GM21528 (cell line): ENCODE measurements around the gene BAG2.

ENCODE experiments used
- ATAC-seq: cut with Tn5 transposase; IDR thresholded peaks from one replicate; pipeline ENCODE4 v1.9.1; 2021; ENCODE audit warnings: mild to moderate bottlenecking, moderate library complexity; ENCODE audit not compliant: unreplicated experiment, low FRiP score

The BAG2 gene

DNA sequence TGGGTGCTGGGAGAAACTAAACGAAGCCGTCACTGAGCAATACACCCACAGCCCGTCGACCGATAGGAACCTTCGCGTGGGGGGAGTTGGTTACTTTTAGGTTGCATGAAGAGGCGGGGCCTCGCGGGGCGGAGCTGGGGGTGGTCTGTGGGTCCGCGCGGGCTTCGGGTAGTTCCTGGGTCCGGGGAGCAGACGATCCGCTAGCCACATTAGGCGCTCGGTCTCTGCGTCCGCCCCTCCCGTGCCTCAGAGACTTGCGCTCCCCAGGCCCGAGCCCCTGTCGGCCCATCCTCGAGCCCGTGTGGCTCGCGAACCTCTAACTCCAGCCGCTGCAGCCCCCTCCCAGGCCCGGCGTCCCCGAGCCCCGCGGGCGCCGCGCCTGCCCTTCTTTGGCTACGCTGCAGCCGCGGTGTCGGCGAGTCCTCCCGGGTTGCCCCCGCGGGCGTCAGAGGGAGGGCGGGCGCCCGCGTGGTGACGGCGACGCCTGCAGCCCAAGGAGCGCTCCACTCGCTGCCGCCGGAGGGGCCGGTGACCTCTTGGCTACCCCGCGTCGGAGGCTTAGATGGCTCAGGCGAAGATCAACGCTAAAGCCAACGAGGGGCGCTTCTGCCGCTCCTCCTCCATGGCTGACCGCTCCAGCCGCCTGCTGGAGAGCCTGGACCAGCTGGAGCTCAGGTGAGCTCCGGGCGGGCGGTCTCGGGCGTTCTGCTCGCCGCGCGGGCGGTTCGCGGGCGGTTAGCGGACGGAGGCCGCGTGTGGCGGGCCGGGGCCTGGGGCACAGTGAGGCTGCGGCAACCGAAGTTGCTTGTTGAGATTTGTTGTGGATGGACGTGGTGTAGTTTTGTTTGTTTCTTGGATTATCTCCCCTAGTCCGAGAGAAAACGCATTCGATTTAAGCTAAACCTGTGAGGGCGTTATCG is at the start of gene BAG2:
Gene BAG2 (plus strand): TSS at position 191 of the 920 bp plus-strand sequence. CDS start 372 bp downstream, at position 563.
- ATAC-seq = peak; percentile 92

DNA sequence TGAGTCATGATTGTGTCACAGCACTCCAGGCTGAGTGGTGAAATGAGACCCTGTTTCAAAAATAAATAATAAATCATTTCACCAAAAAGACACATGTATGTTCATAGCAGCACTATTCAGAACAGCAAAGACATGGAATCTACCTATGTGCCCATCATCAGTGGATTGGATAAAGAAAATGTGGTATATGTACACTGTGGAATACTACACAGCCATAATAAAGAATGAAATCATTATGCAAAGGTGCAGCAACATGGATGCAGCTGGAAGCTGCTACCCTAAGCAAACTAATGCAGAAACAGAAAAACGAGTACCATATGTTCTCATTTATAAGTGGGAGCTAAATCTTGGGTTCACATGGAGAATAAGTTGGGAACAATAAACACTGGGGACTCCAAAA is 49.0 kb upstream of the BAG2 start:
- no peak for ATAC-seq

DNA sequence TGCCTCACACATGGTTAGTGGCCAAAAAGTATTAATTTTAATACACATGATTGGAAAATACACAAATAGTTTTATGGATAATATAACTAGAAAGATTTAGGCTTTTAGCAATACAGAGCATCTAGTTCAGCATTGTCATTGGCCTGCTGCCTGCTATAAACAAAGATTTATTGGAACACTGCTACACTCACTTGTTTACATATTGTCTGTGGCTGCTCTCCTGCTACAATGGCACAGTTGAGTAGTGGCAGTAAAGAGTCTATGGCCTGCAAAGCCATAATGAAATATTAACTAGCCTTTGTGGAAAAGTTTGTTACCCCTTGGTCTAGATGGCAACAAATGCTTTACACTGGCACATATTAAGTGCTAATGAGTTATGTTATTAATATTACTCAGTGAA is 44.4 kb upstream of the BAG2 start:
- ATAC-seq = no peak

DNA sequence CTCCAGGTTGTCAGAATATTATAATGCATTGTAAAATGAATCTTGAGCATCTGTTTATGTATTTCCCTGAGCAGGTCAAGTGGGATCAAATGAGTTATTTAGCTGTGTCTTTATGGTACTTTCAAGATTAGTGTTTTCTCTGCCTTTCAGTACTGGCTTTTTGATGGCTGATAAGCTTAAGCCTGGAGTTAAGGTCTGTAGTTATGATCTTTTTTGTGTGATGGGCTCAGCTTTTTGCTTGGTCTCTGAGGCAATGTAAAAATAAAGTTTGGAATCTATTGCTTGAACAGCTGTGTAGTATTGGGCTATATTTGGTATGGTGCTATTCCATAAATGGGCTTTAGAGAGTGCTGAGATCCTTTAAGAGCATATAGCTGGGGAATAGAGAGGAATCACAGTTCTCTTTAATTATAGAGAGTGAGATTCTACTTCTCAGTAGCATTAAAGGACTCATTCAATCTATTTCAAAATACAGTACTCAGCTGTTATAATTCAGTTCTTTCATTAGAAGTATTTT is 41.4 kb upstream of the BAG2 start:
- no peak for ATAC-seq

DNA sequence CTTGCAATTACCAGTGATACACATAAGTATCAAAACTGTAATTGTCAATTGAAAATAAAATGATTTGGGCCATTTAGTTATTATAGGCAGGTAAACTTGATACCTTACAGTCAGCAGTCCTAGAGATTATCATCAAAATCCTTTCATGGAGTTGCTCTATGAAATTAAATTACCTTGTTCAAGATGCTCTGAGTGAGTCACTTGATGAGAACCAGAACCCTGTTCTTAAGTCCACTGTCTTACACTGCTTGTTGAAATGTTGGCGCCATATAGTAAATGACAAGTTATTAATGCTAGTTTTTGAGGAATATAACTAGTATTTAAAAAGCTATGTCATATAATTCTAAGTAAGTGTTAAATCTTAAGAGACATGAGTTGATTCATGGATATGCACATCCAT is 37.2 kb upstream of the BAG2 start:
- no peak for ATAC-seq

DNA sequence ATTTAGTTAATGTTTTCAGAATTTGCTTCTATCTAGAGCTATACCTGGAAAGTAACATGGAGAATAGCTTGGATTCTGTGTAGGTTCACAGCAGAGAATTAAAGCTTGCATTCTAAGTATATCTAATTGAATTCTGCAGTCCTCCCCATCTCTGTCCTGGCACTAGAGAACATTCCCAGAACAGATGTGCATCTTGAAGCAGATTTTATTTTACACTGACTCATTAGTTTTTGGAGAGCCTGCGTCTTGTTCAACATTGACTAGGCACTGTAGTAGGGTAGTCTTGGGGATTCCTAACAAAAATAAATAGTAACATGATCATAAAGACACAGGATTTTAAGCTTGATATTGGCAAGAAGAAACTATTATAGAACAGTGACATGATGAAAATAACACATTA is 36.2 kb upstream of the BAG2 start:
- ATAC-seq = no peak

DNA sequence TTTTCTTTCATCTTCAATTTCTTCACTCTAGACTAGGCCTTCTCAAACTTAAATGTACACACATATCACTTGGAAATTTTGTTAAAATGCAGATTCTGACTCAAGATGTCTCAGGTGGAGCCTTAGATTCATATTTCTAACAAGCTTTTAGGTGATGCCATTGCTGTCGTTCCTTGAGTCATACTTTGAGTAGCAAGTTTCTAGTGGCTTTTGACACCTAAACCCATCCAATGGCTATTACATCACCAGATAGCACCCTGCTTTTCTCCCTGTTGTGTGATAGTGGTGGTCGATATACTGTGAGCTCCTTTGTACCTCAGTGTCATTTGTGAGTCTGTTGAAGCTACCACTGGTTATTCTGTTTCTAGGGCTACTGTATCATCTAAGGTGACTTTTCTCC is 34.8 kb upstream of the BAG2 start:
- no peak for ATAC-seq

DNA sequence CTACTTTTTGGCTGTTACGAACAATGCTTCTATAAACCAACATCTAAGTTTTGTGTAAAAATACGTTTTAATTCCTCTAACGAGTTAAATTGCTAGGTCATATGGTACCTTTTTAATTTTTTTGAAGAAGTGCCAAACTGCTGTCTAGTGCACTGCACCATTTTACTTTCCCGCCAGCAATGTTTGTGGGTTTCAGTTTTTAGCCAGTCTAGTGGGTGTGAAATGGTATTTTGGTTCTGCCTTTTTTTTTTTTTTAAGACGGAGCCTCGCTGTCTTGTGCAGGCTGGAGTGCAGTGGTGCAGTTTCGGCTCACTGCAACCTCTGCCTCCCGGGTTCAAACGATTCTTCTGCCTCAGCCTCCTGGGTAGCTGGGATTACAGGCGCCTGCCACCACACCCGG is 34.1 kb upstream of the BAG2 start:
- ATAC-seq = no peak

DNA sequence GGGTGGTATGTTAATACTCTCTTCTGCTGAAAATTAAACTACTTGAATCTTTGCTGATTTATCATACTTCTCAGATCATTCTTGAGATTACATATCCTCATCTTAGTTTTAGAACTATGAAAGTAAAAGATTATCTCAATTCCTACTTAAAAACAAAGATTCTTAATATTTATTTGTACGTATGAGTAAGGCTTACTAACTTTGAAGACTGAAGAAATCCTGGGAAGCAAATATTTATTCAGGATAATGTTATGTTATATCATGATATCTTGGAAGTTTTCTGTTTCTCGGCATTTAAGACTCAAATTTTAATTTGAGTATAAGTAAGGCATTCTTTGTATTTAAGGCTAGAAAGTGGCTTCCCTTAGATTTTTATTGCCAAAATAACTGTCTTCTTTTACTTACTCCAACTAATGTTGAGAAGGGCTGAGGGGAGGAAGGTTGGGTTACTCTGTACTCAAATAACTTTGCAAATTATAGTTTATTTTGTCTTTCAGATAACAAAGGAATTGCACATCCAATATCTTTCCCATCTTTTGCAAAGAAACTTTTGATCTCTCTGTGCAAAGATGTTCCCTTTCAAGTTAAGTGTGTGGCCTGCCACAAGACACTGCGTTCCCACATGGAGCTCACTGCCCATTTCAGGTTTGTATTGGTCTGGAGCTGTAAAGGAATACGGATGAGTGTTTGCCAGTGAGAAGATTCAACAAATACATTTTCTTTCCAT is 30.5 kb upstream of the BAG2 start:
- ATAC-seq = no peak

DNA sequence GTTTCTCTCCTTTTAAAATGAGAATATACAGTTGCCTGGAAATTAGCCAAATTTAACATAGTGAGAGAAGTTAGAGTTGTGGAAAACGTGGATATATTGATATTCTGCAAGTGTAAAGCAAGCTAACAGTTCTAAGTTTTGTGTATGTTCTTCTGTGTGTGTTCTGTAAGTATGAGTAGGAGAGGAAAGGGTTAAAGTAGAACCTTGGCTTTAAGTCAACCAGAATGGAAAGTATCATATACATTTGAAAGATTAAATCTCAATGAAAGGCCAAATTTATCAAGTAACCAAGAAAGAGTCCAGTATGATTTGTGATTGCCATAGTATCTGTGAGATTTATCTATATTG is 30.0 kb upstream of the BAG2 start:
- ATAC-seq = no peak

DNA sequence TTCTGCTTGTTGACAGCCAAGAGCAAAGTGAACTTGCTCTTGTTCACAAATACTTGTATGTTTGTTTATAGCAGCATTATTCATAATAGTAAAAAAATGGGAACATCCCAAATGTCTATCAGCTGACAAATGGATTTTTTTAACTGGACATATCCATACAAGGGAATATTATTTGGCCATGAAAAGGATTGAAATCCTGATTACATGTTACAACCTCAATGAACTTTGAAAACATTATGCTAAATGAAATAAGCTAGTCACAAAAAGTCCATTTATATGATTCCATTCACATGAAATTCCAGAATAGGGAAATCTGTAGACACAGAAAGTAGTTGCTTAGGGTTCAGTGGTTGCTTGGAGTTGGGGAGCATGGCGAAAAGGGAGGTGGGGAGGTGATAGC is 28.4 kb upstream of the BAG2 start:
- ATAC-seq = no peak

DNA sequence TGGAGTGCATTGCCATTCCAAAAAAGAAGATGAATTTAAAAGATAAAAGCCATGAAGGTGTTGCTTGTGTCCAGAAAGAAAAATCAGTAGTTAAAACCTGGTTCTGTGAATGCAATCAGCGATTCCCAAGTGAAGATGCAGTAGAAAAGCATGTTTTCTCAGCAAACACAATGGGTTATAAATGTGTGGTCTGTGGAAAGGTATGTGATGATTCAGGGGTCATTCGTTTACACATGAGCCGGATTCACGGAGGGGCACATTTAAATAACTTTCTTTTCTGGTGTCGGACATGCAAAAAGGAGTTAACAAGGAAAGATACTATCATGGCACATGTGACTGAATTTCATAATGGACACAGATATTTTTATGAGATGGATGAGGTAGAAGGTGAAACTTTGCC is 24.7 kb upstream of the BAG2 start:
- ATAC-seq = no peak

DNA sequence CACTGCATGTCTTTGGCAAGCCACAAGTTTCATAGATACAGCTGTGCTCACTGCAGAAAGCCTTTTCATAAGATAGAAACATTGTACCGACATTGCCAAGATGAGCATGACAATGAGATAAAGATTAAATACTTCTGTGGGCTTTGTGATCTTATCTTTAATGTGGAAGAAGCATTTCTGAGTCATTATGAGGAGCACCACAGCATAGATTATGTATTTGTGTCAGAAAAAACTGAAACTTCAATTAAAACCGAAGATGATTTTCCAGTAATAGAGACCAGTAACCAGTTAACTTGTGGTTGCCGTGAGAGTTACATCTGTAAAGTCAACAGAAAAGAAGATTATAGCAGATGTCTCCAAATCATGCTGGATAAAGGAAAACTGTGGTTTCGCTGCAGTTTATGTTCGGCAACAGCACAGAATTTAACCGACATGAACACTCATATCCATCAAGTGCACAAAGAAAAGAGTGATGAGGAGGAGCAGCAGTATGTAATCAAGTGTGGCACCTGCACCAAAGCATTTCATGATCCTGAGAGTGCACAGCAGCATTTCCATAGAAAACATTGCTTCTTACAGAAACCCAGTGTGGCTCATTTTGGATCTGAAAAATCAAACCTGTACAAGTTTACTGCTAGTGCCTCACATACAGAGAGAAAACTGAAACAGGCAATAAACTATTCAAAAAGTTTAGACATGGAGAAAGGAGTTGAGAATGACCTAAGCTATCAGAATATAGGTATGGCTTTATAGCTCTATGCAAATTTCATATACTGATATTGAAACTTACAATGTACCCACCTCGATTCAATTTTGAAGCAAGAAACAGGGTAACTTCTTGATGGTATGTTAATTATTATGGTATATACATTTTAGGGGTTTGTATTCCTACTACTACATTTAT is 23.9 kb upstream of the BAG2 start:
- ATAC-seq = no peak

DNA sequence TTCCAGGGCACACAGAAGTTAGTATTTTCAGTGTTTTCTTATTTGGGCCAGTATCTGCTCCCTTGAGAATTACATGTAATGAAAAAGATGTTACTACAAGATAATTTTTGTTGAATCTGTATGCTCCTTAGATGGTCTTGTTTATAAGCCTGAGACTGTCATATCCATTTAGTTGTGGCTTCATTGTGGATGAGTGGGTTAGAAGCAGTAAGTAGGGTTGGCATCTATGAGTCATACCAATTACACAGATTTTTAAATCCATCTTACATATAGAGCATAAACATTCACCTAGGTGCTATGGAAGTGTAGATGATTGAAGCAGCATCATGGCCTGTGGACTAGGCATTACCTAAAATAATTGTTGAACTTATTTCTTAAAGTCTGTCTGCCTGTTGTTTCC is 13.5 kb upstream of the BAG2 start:
- ATAC-seq = no peak

DNA sequence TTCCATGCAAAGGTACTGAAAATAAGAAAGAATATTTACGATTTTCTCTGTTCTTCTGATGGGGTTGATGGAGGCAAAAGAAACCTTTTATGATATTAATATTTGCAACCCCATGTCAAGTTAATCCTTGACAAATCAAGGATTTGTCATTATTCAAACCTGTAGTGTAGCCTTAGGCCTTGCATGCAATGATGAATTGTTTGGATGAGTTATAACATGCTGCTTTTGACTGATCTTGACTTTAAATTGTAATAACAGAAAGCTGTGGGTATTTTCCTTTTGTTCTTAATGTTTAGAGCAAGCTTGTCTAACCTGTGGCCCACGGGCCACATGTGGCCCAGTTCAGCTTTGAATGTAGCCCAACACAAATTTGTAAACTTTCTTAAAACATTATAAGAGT is 13.0 kb upstream of the BAG2 start:
- ATAC-seq = no peak

DNA sequence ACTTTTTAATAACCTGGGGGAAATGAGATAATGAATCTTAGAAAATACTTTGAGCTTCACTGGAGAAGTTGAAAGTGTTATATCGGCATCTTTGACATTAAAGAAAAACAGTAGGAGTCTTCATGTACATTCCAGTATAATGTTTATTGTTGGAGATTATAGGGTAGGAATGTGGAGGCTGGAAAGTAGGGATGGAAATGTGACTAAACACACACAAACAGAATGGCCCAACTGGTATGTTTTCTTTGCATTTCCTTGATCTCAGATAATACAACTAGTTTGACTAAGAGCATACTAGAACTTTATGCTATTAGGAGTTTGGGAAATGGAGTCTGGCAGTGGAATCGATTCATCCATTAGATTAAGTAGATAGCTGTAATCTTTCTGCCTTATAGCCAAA is 10.1 kb upstream of the BAG2 start:
- no peak for ATAC-seq

DNA sequence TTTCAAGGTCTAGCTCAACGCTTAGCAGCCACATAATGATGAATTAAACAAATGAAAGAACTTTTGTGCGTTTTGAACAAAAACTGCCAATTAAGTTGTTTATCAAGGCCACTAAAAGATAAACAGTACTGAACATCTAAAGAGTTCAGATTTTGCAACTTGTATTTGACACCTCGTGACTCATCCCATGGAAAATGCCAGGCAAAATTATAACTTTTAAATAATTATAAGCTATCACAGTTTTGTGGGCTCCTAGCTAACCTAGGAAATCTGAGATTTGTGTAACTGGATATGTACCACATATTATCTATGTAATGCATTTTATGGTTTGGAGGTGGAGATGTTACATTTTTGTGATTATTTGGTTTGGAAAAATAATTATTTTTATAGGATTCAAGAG is 9.6 kb upstream of the BAG2 start:
- no peak for ATAC-seq

DNA sequence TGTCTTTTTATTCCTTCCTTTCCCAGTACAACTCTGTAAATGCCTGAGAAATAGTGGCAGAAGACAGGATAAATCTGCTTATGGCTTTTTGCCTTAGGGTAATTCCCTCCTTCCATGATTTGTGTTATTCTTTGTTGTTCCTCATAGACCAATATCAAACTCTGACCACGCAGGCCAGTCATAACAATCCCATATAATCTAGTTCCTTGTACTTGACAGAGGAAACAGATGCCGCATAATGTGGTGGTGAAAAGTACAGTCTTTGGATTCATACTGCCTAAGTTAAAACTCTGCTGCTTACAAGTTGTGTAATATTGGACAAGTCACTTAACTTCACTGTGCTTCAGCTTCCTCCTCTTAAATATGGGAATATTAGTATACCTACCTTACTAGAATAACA is 8.2 kb upstream of the BAG2 start:
- ATAC-seq = no peak

DNA sequence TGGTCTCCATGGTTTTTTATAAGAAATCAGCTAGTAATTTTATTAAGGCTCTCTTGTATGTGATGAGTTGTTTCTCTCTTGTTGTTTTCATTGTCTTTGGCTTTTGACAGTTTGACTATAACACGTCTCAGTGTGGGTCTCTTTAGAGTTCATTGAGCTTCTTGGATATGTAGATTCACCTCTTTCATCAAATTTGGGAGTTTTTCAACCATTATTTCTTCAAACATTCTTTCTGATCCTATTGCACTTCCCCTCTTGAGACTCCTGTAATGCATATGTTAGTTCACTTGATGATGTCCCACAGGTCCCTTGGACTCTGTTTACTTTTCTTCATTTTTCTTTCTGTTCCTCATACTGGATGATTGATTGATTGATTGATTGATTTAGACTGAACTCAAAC is 7.0 kb upstream of the BAG2 start:
- no peak for ATAC-seq

DNA sequence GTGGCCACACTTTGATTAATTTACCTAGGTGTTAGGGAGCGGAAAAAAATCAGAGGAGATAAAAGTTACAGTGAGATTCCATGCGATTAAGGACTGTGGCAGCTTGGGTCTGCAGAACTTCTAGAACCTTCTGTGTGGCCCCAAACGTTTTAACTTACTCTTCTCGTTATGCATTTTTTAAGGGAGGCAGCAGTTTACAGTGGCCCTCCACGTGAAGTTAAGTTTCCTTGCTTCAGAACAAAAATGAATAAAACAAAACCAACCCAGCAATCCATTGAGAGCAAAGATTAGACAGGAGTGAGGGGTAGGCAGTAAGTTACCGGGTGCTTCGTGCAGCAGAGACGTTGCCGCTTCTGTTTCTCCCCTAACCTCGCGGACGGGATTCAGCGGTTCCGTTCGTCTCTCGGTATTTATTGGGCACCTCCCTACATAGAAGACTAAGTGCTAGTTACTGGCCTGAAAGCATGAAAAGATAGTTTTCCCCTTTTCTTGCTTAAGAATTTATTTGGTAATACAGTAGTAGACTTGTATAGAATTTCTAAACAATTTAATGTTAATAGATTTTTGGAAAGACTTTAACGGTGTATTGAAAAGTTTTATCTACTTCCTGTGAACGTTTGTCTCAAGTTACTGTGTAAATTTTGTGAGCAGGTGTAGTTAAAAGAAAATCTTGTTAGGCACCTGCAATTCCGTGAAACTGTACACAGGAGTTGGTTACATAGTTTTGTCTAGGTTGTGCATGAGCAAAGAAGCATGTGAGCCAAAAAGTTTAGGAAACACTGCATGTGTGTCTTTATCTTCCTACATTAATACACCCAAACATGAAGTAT is 1.1 kb downstream of the BAG2 start:
- no peak for ATAC-seq
